GM12878 (cell line): Measurements from ENCODE around the gene LSM3. TPM values are rescaled to one million over a fixed set of nuclear protein-coding genes. Genes with fewer than 3 reads are reported as not detected.

Experiments used
- ETV6 ChIP-seq, 2 experiments: fragments of 450-650 bp in 1 of 2; IDR thresholded peaks in 1 of 2; conservative IDR thresholded peaks in 1 of 2; 2 replicates each; pipeline ENCODE4 v1.6.1; 2014; ENCODE audit warnings: antibody characterized with exemption in 1 of 2, borderline replicate concordance in 1 of 2, low read depth in 1 of 2, mild to moderate bottlenecking in 1 of 2, moderate library complexity in 1 of 2
- NFIC ChIP-seq: IDR thresholded peaks from 2 replicates; pipeline ENCODE4 v1.6.1; 2012; ENCODE audit warnings: low read depth, mild to moderate bottlenecking, inconsistent platforms, low read length, moderate library complexity
- RFX5 ChIP-seq: IDR thresholded peaks from 2 replicates; pipeline ENCODE4 v1.6.1; 2011; ENCODE audit warnings: low read depth, low read length, improper control_type of control experiment
- ZBTB4 ChIP-seq: fragments of 450-650 bp; formaldehyde crosslinking; IDR thresholded peaks from 2 replicates; pipeline ENCODE4 v1.4.0; 2022; ENCODE audit warnings: mild to moderate bottlenecking, moderate library complexity
- polyA plus RNA-seq, 11 experiments: library from polyadenylated mRNA; depleted of rRNA in 4 of 11; unstranded in 6 of 11; stranded (reverse) in 5 of 11; fragments of >200 nt; fragmentation: Nextera tagmentation in 4 of 11; fragmentation: Illumina TruSeq in 1 of 11; extraction: Ambion mirVana in 4 of 11; extraction: Trizol in 1 of 11; gene quantifications; 1 replicate in 1 of 11; 2 replicates in 10 of 11; pipeline versions ENCODE4 v1.2.1 to v1.2.3, GENCODE V29; 2011 to 2016; ENCODE audit warnings: inconsistent platforms in 2 of 11, missing spikeins in 2 of 11, low read depth in 1 of 11
- total RNA-seq, 4 experiments: library from RNA; depleted of rRNA in 3 of 4; stranded (reverse); fragments of >200 nt in 3 of 4; fragmentation: Illumina TruSeq in 1 of 4; extraction: Trizol in 1 of 4; gene quantifications; 2 replicates each; pipeline versions ENCODE4 v1.2.1 to v1.2.3, GENCODE V29; 2013 to 2021
- TF ChIP-seq, protein P1 (sequence below): IDR thresholded peaks from 2 replicates; pipeline ENCODE4 v1.6.1; 2012; ENCODE audit warnings: mild to moderate bottlenecking, low read depth, low read length
- TF ChIP-seq, protein P2 (sequence below): IDR thresholded peaks from 2 replicates; pipeline ENCODE4 v1.6.1; 2012; ENCODE audit warnings: improper control_type of control experiment, low read depth, low read length; ENCODE audit not compliant: insufficient replicate concordance

Gene LSM3
- total and polyA plus RNA-seq, 10 of the 15 experiments (the other 5 are each of a cell fraction or from before 2014, with no cell fraction given): 15.5 to 111 (median 29.1) TPM

GRCh38 chr3:14130230-14130629, 48.4 kb upstream of the LSM3 start (continued):
- TF ChIP-seq, protein P1, sequence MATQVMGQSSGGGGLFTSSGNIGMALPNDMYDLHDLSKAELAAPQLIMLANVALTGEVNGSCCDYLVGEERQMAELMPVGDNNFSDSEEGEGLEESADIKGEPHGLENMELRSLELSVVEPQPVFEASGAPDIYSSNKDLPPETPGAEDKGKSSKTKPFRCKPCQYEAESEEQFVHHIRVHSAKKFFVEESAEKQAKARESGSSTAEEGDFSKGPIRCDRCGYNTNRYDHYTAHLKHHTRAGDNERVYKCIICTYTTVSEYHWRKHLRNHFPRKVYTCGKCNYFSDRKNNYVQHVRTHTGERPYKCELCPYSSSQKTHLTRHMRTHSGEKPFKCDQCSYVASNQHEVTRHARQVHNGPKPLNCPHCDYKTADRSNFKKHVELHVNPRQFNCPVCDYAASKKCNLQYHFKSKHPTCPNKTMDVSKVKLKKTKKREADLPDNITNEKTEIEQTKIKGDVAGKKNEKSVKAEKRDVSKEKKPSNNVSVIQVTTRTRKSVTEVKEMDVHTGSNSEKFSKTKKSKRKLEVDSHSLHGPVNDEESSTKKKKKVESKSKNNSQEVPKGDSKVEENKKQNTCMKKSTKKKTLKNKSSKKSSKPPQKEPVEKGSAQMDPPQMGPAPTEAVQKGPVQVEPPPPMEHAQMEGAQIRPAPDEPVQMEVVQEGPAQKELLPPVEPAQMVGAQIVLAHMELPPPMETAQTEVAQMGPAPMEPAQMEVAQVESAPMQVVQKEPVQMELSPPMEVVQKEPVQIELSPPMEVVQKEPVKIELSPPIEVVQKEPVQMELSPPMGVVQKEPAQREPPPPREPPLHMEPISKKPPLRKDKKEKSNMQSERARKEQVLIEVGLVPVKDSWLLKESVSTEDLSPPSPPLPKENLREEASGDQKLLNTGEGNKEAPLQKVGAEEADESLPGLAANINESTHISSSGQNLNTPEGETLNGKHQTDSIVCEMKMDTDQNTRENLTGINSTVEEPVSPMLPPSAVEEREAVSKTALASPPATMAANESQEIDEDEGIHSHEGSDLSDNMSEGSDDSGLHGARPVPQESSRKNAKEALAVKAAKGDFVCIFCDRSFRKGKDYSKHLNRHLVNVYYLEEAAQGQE: no peak
- TF ChIP-seq ETV6 (conservative IDR thresholded peaks at IDR 0.05 in 1 of 2, IDR thresholded peaks at IDR 0.05 in 1 of 2; ENCODE audit: borderline replicate concordance in 1 of 2, low read depth in 1 of 2): no peak
- TF ChIP-seq ZBTB4 (CRISPR knock-in tag): no peak
- no peak for TF ChIP-seq RFX5
- TF ChIP-seq NFIC: no peak
- TF ChIP-seq, protein P2, sequence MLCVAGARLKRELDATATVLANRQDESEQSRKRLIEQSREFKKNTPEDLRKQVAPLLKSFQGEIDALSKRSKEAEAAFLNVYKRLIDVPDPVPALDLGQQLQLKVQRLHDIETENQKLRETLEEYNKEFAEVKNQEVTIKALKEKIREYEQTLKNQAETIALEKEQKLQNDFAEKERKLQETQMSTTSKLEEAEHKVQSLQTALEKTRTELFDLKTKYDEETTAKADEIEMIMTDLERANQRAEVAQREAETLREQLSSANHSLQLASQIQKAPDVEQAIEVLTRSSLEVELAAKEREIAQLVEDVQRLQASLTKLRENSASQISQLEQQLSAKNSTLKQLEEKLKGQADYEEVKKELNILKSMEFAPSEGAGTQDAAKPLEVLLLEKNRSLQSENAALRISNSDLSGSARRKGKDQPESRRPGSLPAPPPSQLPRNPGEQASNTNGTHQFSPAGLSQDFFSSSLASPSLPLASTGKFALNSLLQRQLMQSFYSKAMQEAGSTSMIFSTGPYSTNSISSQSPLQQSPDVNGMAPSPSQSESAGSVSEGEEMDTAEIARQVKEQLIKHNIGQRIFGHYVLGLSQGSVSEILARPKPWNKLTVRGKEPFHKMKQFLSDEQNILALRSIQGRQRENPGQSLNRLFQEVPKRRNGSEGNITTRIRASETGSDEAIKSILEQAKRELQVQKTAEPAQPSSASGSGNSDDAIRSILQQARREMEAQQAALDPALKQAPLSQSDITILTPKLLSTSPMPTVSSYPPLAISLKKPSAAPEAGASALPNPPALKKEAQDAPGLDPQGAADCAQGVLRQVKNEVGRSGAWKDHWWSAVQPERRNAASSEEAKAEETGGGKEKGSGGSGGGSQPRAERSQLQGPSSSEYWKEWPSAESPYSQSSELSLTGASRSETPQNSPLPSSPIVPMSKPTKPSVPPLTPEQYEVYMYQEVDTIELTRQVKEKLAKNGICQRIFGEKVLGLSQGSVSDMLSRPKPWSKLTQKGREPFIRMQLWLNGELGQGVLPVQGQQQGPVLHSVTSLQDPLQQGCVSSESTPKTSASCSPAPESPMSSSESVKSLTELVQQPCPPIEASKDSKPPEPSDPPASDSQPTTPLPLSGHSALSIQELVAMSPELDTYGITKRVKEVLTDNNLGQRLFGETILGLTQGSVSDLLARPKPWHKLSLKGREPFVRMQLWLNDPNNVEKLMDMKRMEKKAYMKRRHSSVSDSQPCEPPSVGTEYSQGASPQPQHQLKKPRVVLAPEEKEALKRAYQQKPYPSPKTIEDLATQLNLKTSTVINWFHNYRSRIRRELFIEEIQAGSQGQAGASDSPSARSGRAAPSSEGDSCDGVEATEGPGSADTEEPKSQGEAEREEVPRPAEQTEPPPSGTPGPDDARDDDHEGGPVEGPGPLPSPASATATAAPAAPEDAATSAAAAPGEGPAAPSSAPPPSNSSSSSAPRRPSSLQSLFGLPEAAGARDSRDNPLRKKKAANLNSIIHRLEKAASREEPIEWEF: no peak
